Testis (tissue), 2 donors: ENCODE results near the gene TMEM9B.

Source experiments
- CTCF ChIP-seq, 3 experiments: fragments of 450-650 bp in 2 of 3; fragments of 200-600 bp in 1 of 3; sonication (generic) in 1 of 3; IDR thresholded peaks; one replicate each; pipeline ENCODE4 v1.5.1; 2016 to 2019; ENCODE audit warnings: antibody characterized with exemption in 3 of 3, mild to moderate bottlenecking in 2 of 3, moderate library complexity in 1 of 3
- POLR2A ChIP-seq: fragments of 450-650 bp; IDR thresholded peaks from one replicate; pipeline ENCODE4 v1.6.1; 2017; ENCODE audit warnings: antibody characterized with exemption, mild to moderate bottlenecking, moderate library complexity

GRCh38 chr11:9008661-9009060 lies 44.4 kb upstream of the TMEM9B start:
- no peak for TF ChIP-seq CTCF (IDR thresholded peaks at IDR 0.05)
- no peak for TF ChIP-seq POLR2A
